IMR-90 (cell line): ENCODE data around the gene TUFM. TPM values are rescaled to one million over a fixed set of nuclear protein-coding genes. Genes with fewer than 3 reads are reported as not detected.

Experiments used
- ATAC-seq: fragments of 200-7000 bp; cut with Tn5 transposase; 2 replicates; pipeline ENCODE4 v1.9.1; 2020; ENCODE audit warnings: low read depth, mild to moderate bottlenecking, moderate library complexity
- BruUV-seq: library from RNA; stranded (reverse); fragments of 400-500 nt; replicated peaks from 2 replicates; lab custom pipeline; 2021; lab: Mats Ljungman, UMichigan
- CTCF ChIA-PET: fragments of 300-600 bp; formaldehyde crosslinking; extraction: SDS; loops from one replicate; lab custom pipeline; 2021; ENCODE audit warnings: antibody characterized with exemption; lab: Yijun Ruan, JAX
- POLR2A ChIA-PET: fragments of 300-600 bp; sonication (Branson Sonifier 250); formaldehyde crosslinking; loops from one replicate; lab custom pipeline; 2022; ENCODE audit warnings: antibody characterized with exemption; ENCODE audit not compliant: unreplicated experiment; lab: Charles Lee
- DNase-seq: peaks from one replicate; pipeline ENCODE4 v3.0.0; 2013
- H2AFZ ChIP-seq: replicated peaks from 2 replicates; pipeline ENCODE3; 2013; ENCODE audit warnings: low read length, mild to moderate bottlenecking; ENCODE audit not compliant: poor library complexity
- H2AK5ac ChIP-seq: 2 replicates; pipeline ENCODE4 v1.6.1; 2013; ENCODE audit warnings: low read depth, low read length, inconsistent platforms
- H2AK9ac ChIP-seq: replicated peaks from 2 replicates; pipeline ENCODE3; 2013; ENCODE audit warnings: mild to moderate bottlenecking, low read depth, low read length, moderate library complexity; ENCODE audit not compliant: poor library complexity
- H2BK120ac ChIP-seq: 2 replicates; pipeline ENCODE4 v1.6.1; 2013; ENCODE audit warnings: low read depth, low read length, inconsistent platforms
- H2BK15ac ChIP-seq: 3 replicates; pipeline ENCODE4 v1.6.1; 2013; ENCODE audit warnings: low read depth, low read length, inconsistent platforms
- H2BK20ac ChIP-seq: 2 replicates; pipeline ENCODE4 v1.6.1; 2013; ENCODE audit warnings: low read depth, mild to moderate bottlenecking, inconsistent platforms, low read length, moderate library complexity
- H2BK5ac ChIP-seq: 2 replicates; pipeline ENCODE4 v1.6.1; 2013; ENCODE audit warnings: mild to moderate bottlenecking, low read depth, low read length, inconsistent platforms; ENCODE audit not compliant: poor library complexity, severe bottlenecking
- H3K14ac ChIP-seq: replicated peaks from 2 replicates; pipeline ENCODE4 v1.6.1; 2013; ENCODE audit warnings: low read depth, low read length, inconsistent platforms
- H3K18ac ChIP-seq: 2 replicates; pipeline ENCODE4 v1.6.1; 2013; ENCODE audit warnings: low read depth, low read length, control low read depth
- H3K23ac ChIP-seq: 2 replicates; pipeline ENCODE4 v1.6.1; 2013; ENCODE audit warnings: low read depth, low read length, inconsistent platforms
- H3K27ac ChIP-seq: 2 replicates; pipeline ENCODE4 v1.5.1; 2013; ENCODE audit warnings: mild to moderate bottlenecking, control low read depth, low read length; ENCODE audit not compliant: insufficient read depth
- H3K27me3 ChIP-seq: 2 replicates; pipeline ENCODE4 v1.6.1; 2013; ENCODE audit warnings: low read length; ENCODE audit not compliant: control insufficient read depth, insufficient read depth
- H3K36me3 ChIP-seq: 2 replicates; pipeline ENCODE4 v1.6.1; 2013; ENCODE audit warnings: low read length, mixed read lengths; ENCODE audit not compliant: control insufficient read depth, insufficient read depth
- H3K4ac ChIP-seq: 2 replicates; pipeline ENCODE4 v1.6.1; 2013; ENCODE audit warnings: low read depth, low read length, inconsistent platforms
- H3K4me1 ChIP-seq: 2 replicates; pipeline ENCODE4 v1.6.1; 2013; ENCODE audit warnings: low read length, mixed read lengths; ENCODE audit not compliant: control insufficient read depth, insufficient read depth
- H3K4me2 ChIP-seq: 2 replicates; pipeline ENCODE4 v1.6.1; 2013; ENCODE audit warnings: low read depth, mild to moderate bottlenecking, control low read depth, low read length, moderate library complexity
- H3K4me3 ChIP-seq: 2 replicates; pipeline ENCODE4 v1.5.1; 2013; ENCODE audit warnings: low read depth, mild to moderate bottlenecking, control low read depth, low read length, moderate library complexity; ENCODE audit not compliant: insufficient read depth
- H3K56ac ChIP-seq: 2 replicates; pipeline ENCODE4 v1.6.1; 2013; ENCODE audit warnings: low read length, inconsistent platforms; ENCODE audit not compliant: insufficient read depth; ENCODE audit errors: extremely low read depth
- H3K79me1 ChIP-seq, 2 experiments: 2 replicates each; pipeline ENCODE4 v1.6.1; 2013; ENCODE audit warnings: low read length in 2 of 2, inconsistent platforms in 1 of 2, low read depth in 1 of 2
- H3K9ac ChIP-seq: 2 replicates; pipeline ENCODE4 v1.6.1; 2013; ENCODE audit warnings: low read depth, low read length, control low read depth
- H3K9me1 ChIP-seq: 2 replicates; pipeline ENCODE4 v1.6.1; 2013; ENCODE audit warnings: low read length, inconsistent platforms; ENCODE audit not compliant: insufficient read depth
- H3K9me3 ChIP-seq: 2 replicates; pipeline ENCODE4 v1.6.1; 2013; ENCODE audit warnings: low read length; ENCODE audit not compliant: control insufficient read depth, insufficient read depth
- H4K20me1 ChIP-seq: 2 replicates; pipeline ENCODE4 v1.6.1; 2013; ENCODE audit warnings: low read length, inconsistent platforms; ENCODE audit not compliant: insufficient read depth
- H4K5ac ChIP-seq: 2 replicates; pipeline ENCODE4 v1.6.1; 2013; ENCODE audit warnings: mild to moderate bottlenecking, low read depth, low read length, control low read depth
- H4K8ac ChIP-seq, 2 experiments: 2 replicates each; pipeline ENCODE4 v1.6.1; 2013; ENCODE audit warnings: low read depth in 2 of 2, low read length in 2 of 2, control low read depth in 1 of 2, inconsistent platforms in 1 of 2
- H4K91ac ChIP-seq: 2 replicates; pipeline ENCODE4 v1.6.1; 2013; ENCODE audit warnings: low read depth, low read length, inconsistent platforms; ENCODE audit not compliant: insufficient read depth
- FOS ChIP-seq: fragments of 150-350 bp; IDR thresholded peaks from 2 replicates; pipeline ENCODE4 v1.6.1; 2016; ENCODE audit warnings: low read depth, low read length
- MAFK ChIP-seq: IDR thresholded peaks from 2 replicates; pipeline ENCODE4 v1.6.1; 2012; ENCODE audit warnings: low read depth, low read length, improper control_type of control experiment
- MAZ ChIP-seq: IDR thresholded peaks from 2 replicates; pipeline ENCODE4 v1.6.1; 2012; ENCODE audit warnings: low read depth, mild to moderate bottlenecking, low read length, improper control_type of control experiment, moderate library complexity, borderline replicate concordance
- MXI1 ChIP-seq: IDR thresholded peaks from 2 replicates; pipeline ENCODE4 v1.6.1; 2012; ENCODE audit warnings: low read depth, mild to moderate bottlenecking, low read length, moderate library complexity, borderline replicate concordance
- NFE2L2 ChIP-seq: fragments of 150-350 bp; IDR thresholded peaks from 2 replicates; pipeline ENCODE4 v1.6.1; 2016; ENCODE audit warnings: low read depth, mild to moderate bottlenecking, low read length
- POLR2A ChIP-seq: IDR thresholded peaks from 2 replicates; pipeline ENCODE4 v1.6.1; 2012; ENCODE audit warnings: mild to moderate bottlenecking, low read depth, low read length
- RAD21 ChIP-seq: IDR thresholded peaks from 2 replicates; pipeline ENCODE4 v1.6.1; 2012; ENCODE audit warnings: low read length, improper control_type of control experiment
- RFX5 ChIP-seq: IDR thresholded peaks from 2 replicates; pipeline ENCODE4 v1.8.0; 2012; ENCODE audit warnings: low read depth, mild to moderate bottlenecking, low read length, moderate library complexity
- SMC3 ChIP-seq: fragments of 150-350 bp; IDR thresholded peaks from 2 replicates; pipeline ENCODE4 v1.6.1; 2016; ENCODE audit warnings: low read depth, mild to moderate bottlenecking, antibody characterized with exemption, low read length, moderate library complexity
- WGBS, 2 experiments: methylation state at CpG; one replicate each; pipeline versions ENCODE4 v1.1.5 to v1.1.7; 2013; ENCODE audit warnings: missing lambda C conversion rate in 2 of 2; ENCODE audit not compliant: insufficient read length in 1 of 2; ENCODE audit errors: extremely low coverage in 2 of 2; 5-methylcytosine and 5-hydroxymethylcytosine counted together
- dilution Hi-C: fragments of 300-500 bp; cut with HindIII; formaldehyde crosslinking; loops from one replicate; pipeline ENCODE4 v1.14.3; 2018; ENCODE audit warnings: low sequenced_read_pairs; ENCODE audit not compliant: unreplicated experiment
- in situ Hi-C: fragments of 300-500 bp; cut with MboI; formaldehyde crosslinking; loops from 3 replicates; pipeline ENCODE4 v1.14.3; 2019; ENCODE audit warnings: low sequenced_read_pairs, inconsistent platforms, mixed read lengths
- intact Hi-C: fragments of 100-400 bp; cut with micrococcal nuclease; formaldehyde crosslinking; loops from 2 replicates; pipeline ENCODE4 v1.10.0; 2022
- polyA plus RNA-seq, 3 experiments: library from polyadenylated mRNA; depleted of rRNA; stranded (reverse); fragments of >200 nt; gene quantifications; 2 replicates each; pipeline ENCODE4 v1.2.3, GENCODE V29; 2012; ENCODE audit warnings: low replicate concordance in 1 of 3
- total RNA-seq: library from RNA; depleted of rRNA; stranded (reverse); fragments of >200 nt; gene quantifications from 2 replicates; pipeline ENCODE4 v1.2.3, GENCODE V29; 2012
- TF ChIP-seq, protein P1 (sequence below): conservative IDR thresholded peaks from 2 replicates; pipeline ENCODE4 v1.5.1; 2012; ENCODE audit warnings: mild to moderate bottlenecking, low read depth, low read length, improper control_type of control experiment

The TUFM gene
- total and polyA plus RNA-seq, 2 of the 4 experiments (the other 2 are of a cell fraction): 80.3 to 126 TPM

DNA sequence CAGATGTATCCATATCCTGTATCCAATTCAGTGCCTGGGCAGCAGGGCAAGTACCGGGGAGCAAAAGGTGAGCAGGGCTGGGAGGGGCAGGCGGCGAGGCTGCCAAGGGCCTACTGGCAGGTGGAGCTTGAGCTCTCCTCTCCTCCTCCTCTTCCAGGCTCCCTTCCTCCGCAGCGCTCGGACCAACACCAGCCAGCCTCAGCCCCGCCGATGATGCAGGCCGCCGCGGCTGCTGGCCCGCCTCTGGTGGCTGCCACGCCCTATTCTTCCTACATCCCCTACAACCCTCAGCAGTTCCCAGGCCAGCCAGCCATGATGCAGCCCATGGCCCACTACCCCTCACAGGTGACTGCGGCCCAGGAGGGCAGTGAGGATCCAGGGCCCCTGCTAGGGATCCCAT, 11.8 kb downstream of the TUFM start:
- no peak overlapping the region for H4K91ac ChIP-seq
- no peaks in the 10 kb centered on the region for H3K9me3 ChIP-seq
- H3K36me3 ChIP-seq: peaks cover 86% of the 10 kb centered on the region
- H4K20me1 ChIP-seq: peaks cover 49% of the 10 kb centered on the region
- peaks cover 34 to 44% of the 10 kb centered on the region in 2 experiments for H3K79me1 ChIP-seq
- no peak for DNase-seq
- no peak overlapping the region for H3K9ac ChIP-seq
- no peak overlapping the region for H2AK9ac ChIP-seq
- no peak overlapping the region for H2BK20ac ChIP-seq
- H3K27ac ChIP-seq: no peak overlapping the region
- no peaks in the 10 kb centered on the region for H3K4me1 ChIP-seq
- H3K56ac ChIP-seq: no peak overlapping the region
- intact Hi-C loops (no loop called here), in situ Hi-C loops (no loop called here), dilution Hi-C loops (no loop called here)
- H2BK120ac ChIP-seq: no peak overlapping the region
- BruUV-seq: no TSS peak
- WGBS, 2 experiments: 100% methylated on average over 3 of the region's 14 CpGs; no CpG with 5 or more reads in 1 of the 2 experiments
- H2AFZ ChIP-seq: no peak overlapping the region
- H4K8ac ChIP-seq: no peak overlapping the region
- H3K4me3 ChIP-seq: no peak overlapping the region
- no peaks in the 10 kb centered on the region for H3K27me3 ChIP-seq
- no peak for ATAC-seq
- POLR2A ChIA-PET: no interaction called here
- H3K14ac ChIP-seq: no peak overlapping the region
- H2BK5ac ChIP-seq: no peak overlapping the region
- H4K5ac ChIP-seq: no peak overlapping the region
- TF ChIP-seq FOS (no peak), MXI1 (no peak), RAD21 (no peak), NFE2L2 (no peak), MAZ (no peak), SMC3 (no peak), RFX5 (no peak), POLR2A (no peak), MAFK (no peak)
- TF ChIP-seq, protein P1, sequence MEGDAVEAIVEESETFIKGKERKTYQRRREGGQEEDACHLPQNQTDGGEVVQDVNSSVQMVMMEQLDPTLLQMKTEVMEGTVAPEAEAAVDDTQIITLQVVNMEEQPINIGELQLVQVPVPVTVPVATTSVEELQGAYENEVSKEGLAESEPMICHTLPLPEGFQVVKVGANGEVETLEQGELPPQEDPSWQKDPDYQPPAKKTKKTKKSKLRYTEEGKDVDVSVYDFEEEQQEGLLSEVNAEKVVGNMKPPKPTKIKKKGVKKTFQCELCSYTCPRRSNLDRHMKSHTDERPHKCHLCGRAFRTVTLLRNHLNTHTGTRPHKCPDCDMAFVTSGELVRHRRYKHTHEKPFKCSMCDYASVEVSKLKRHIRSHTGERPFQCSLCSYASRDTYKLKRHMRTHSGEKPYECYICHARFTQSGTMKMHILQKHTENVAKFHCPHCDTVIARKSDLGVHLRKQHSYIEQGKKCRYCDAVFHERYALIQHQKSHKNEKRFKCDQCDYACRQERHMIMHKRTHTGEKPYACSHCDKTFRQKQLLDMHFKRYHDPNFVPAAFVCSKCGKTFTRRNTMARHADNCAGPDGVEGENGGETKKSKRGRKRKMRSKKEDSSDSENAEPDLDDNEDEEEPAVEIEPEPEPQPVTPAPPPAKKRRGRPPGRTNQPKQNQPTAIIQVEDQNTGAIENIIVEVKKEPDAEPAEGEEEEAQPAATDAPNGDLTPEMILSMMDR: no peak
- no peak overlapping the region for H3K4me2 ChIP-seq
- no peaks in the 10 kb centered on the region for H3K9me1 ChIP-seq
- H2AK5ac ChIP-seq: no peak overlapping the region
- CTCF ChIA-PET: no interaction called here
- no peak overlapping the region for H2BK15ac ChIP-seq
- no peak overlapping the region for H3K23ac ChIP-seq
- H3K4ac ChIP-seq: no peak overlapping the region
- no peak overlapping the region for H3K18ac ChIP-seq
